CD4-positive, alpha-beta T cell treated with Interleukin-12 subunit alpha and Interleukin-12 subunit beta, for 1 hour (primary cell): ENCODE data around the gene ACSL6.

ENCODE experiments used
- DNase-seq: peaks from one replicate; pipeline ENCODE4 v3.0.0-alpha.2; 2020

Gene ACSL6

GRCh38 chr5:131974622-131974955 is 36.9 kb downstream of the ACSL6 start:
- no peak for DNase-seq

GRCh38 chr5:131974016-131974415 is 37.4 kb downstream of the ACSL6 start:
- DNase-seq = no peak

- DNase-seq = no peak
Measured at GRCh38 chr5:131973089-131973712, 38.3 kb downstream of the ACSL6 start.

- no peak for DNase-seq
Measured at GRCh38 chr5:131968396-131968954, 43.0 kb downstream of the ACSL6 start.

GRCh38 chr5:131966551-131966950 is 44.9 kb downstream of the ACSL6 start:
- DNase-seq = no peak

GRCh38 chr5:131965826-131966415 is 45.5 kb downstream of the ACSL6 start:
- DNase-seq = no peak

GRCh38 chr5:131959906-131960305 is 51.6 kb downstream of the ACSL6 start:
- no peak for DNase-seq

GRCh38 chr5:131959136-131959535 is 52.3 kb downstream of the ACSL6 start:
- no peak for DNase-seq

- DNase-seq = no peak
Measured at GRCh38 chr5:131957721-131958441, 53.6 kb downstream of the ACSL6 start.

GRCh38 chr5:131953969-131954368 is 57.5 kb downstream of the ACSL6 start:
- DNase-seq = no peak

- DNase-seq = no peak
Measured at GRCh38 chr5:131952301-131952857, 59.1 kb downstream of the ACSL6 start.

GRCh38 chr5:131950706-131951105 is 60.8 kb downstream of the ACSL6 start:
- DNase-seq = no peak

GRCh38 chr5:131947445-131947844 is 64.0 kb downstream of the ACSL6 start:
- DNase-seq = no peak

GRCh38 chr5:131945551-131946168 is 65.8 kb downstream of the ACSL6 start, which contains the start of gene MEIKIN:
MEIKIN (minus strand) TSS chr5:131945663; CDS start chr5:131945505, 158 bp downstream.
- DNase-seq = no peak

- no peak for DNase-seq
Measured at GRCh38 chr5:131944702-131945550, 66.5 kb downstream of the ACSL6 start.

GRCh38 chr5:131943916-131944315 is 67.5 kb downstream of the ACSL6 start:
- no peak for DNase-seq

GRCh38 chr5:131942016-131942415 is 69.4 kb downstream of the ACSL6 start:
- no peak for DNase-seq

- no peak for DNase-seq
Measured at GRCh38 chr5:131939690-131940345, 71.6 kb downstream of the ACSL6 start.

GRCh38 chr5:131932235-131932634 is 79.2 kb downstream of the ACSL6 start:
- DNase-seq = no peak

GRCh38 chr5:131928957-131929356 is 82.5 kb downstream of the ACSL6 start:
- no peak for DNase-seq

GRCh38 chr5:131926168-131926567 is 85.3 kb downstream of the ACSL6 start:
- no peak for DNase-seq

- DNase-seq = no peak
Measured at GRCh38 chr5:131916481-131916880, 95.0 kb downstream of the ACSL6 start.
